Measurements from ENCODE around the gene OR52B4.

- no peak for TF ChIP-seq POLR2A (IDR thresholded peaks at IDR 0.05)
- TF ChIP-seq, protein P1, sequence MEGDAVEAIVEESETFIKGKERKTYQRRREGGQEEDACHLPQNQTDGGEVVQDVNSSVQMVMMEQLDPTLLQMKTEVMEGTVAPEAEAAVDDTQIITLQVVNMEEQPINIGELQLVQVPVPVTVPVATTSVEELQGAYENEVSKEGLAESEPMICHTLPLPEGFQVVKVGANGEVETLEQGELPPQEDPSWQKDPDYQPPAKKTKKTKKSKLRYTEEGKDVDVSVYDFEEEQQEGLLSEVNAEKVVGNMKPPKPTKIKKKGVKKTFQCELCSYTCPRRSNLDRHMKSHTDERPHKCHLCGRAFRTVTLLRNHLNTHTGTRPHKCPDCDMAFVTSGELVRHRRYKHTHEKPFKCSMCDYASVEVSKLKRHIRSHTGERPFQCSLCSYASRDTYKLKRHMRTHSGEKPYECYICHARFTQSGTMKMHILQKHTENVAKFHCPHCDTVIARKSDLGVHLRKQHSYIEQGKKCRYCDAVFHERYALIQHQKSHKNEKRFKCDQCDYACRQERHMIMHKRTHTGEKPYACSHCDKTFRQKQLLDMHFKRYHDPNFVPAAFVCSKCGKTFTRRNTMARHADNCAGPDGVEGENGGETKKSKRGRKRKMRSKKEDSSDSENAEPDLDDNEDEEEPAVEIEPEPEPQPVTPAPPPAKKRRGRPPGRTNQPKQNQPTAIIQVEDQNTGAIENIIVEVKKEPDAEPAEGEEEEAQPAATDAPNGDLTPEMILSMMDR (IDR thresholded peaks at IDR 0.05), result no peak
Observed at GRCh38 chr11:4381901-4382300, 13.7 kb upstream of the OR52B4 start.

Measured in ovary (tissue), 3 donors.